DMS79 treated with DMSO at 0.1 percent for 48 hours (cell line): ENCODE data around the gene SLC8A1.

Experiments used
- DNase-seq: peaks from one replicate; lab custom pipeline; 2025; lab: John Stamatoyannopoulos, UW

SLC8A1 gene

GRCh38 chr2:40458271-40458794 lies 6.4 kb upstream of the SLC8A1 start:
- no peak for DNase-seq

GRCh38 chr2:40457837-40458236 lies 5.9 kb upstream of the SLC8A1 start:
- DNase-seq: no peak

GRCh38 chr2:40457366-40457765 lies 5.5 kb upstream of the SLC8A1 start:
- no peak for DNase-seq

GRCh38 chr2:40456926-40457325 lies 5.0 kb upstream of the SLC8A1 start:
- no peak for DNase-seq

- no peak for DNase-seq
Observed at GRCh38 chr2:40455661-40456060, 3.8 kb upstream of the SLC8A1 start.

- no peak for DNase-seq
Observed at GRCh38 chr2:40454321-40454720, 2.4 kb upstream of the SLC8A1 start.

- DNase-seq: no peak
Observed at GRCh38 chr2:40452786-40453185, 896 bp upstream of the SLC8A1 start.

- DNase-seq: peak; percentile 63
Observed at GRCh38 chr2:40450796-40451430, 977 bp downstream of the SLC8A1 start.

- peak; percentile 71 for DNase-seq
Observed at GRCh38 chr2:40450066-40450795, 1.7 kb downstream of the SLC8A1 start.

- DNase-seq: peak; percentile 55
Observed at GRCh38 chr2:40448476-40449079, 3.3 kb downstream of the SLC8A1 start.

GRCh38 chr2:40445467-40445866 lies 6.4 kb downstream of the SLC8A1 start:
- DNase-seq: no peak

- no peak for DNase-seq
Observed at GRCh38 chr2:40440835-40441234, 11.1 kb downstream of the SLC8A1 start.

GRCh38 chr2:40439473-40439872 lies 12.4 kb downstream of the SLC8A1 start:
- DNase-seq: no peak

GRCh38 chr2:40436093-40436475 lies 15.8 kb downstream of the SLC8A1 start:
- no peak for DNase-seq

GRCh38 chr2:40435426-40436092 lies 16.3 kb downstream of the SLC8A1 start:
- no peak for DNase-seq

- no peak for DNase-seq
Observed at GRCh38 chr2:40434731-40435271, 17.1 kb downstream of the SLC8A1 start.

GRCh38 chr2:40433736-40434135 lies 18.2 kb downstream of the SLC8A1 start:
- DNase-seq: no peak

GRCh38 chr2:40432921-40433483 lies 18.9 kb downstream of the SLC8A1 start:
- no peak for DNase-seq

GRCh38 chr2:40431600-40431955 lies 20.3 kb downstream of the SLC8A1 start:
- no peak for DNase-seq

GRCh38 chr2:40430776-40431599 lies 20.9 kb downstream of the SLC8A1 start:
- no peak for DNase-seq

- DNase-seq: no peak
Observed at GRCh38 chr2:40428439-40428838, 23.5 kb downstream of the SLC8A1 start.
